Upper lobe of left lung (tissue), 6 donors: ENCODE results near the gene FPGS. TPM values are rescaled to one million over a fixed set of nuclear protein-coding genes. Genes with fewer than 3 reads are reported as not detected.

Experiments
- ATAC-seq, 2 donors: fragments of 200-7000 bp; cut with Tn5 transposase; one replicate each; pipeline ENCODE4 v1.9.1; 2022; ENCODE audit warnings: mild to moderate bottlenecking in 2 of 2, moderate library complexity in 2 of 2; ENCODE audit not compliant: low FRiP score in 2 of 2
- DNase-seq, 2 donors: peaks; one replicate each; pipeline ENCODE4 v3.0.0-alpha.2; 2019 to 2020
- H3K27ac ChIP-seq, 4 donors: fragments of 200-600 bp; sonication (generic); one replicate each; pipeline ENCODE4 v1.5.1; 2016 to 2019
- H3K27me3 ChIP-seq, 4 donors: fragments of 200-600 bp; sonication (generic); one replicate each; pipeline ENCODE4 v1.5.1; 2017 to 2019
- H3K36me3 ChIP-seq, 4 donors: fragments of 200-600 bp; sonication (generic); one replicate each; pipeline ENCODE4 v1.5.1; 2016 to 2019
- H3K4me1 ChIP-seq, 4 donors: fragments of 200-600 bp; sonication (generic); one replicate each; pipeline ENCODE4 v1.5.1; 2018 to 2019
- H3K4me3 ChIP-seq, 4 donors: fragments of 200-600 bp; sonication (generic); one replicate each; pipeline ENCODE4 v1.5.1; 2017 to 2019; ENCODE audit warnings: mild to moderate bottlenecking in 2 of 4, moderate library complexity in 1 of 4
- H3K9me3 ChIP-seq, 4 donors: fragments of 200-600 bp; sonication (generic); one replicate each; pipeline ENCODE4 v1.5.1; 2018 to 2019
- EP300 ChIP-seq, 4 donors: sonication (generic); formaldehyde crosslinking; IDR thresholded peaks; one replicate each; pipeline ENCODE4 v1.5.1; 2017; ENCODE audit warnings: antibody characterized with exemption in 4 of 4, control low read depth in 2 of 4
- POLR2A ChIP-seq, 4 donors: fragments of 450-650 bp; IDR thresholded peaks; one replicate each; pipeline ENCODE4 v1.5.1; 2016 to 2017; ENCODE audit warnings: antibody characterized with exemption in 4 of 4, mild to moderate bottlenecking in 2 of 4
- POLR2AphosphoS5 ChIP-seq, 2 donors: sonication (generic); formaldehyde crosslinking; IDR thresholded peaks; one replicate each; pipeline ENCODE4 v1.5.1; 2017; ENCODE audit warnings: antibody characterized with exemption in 2 of 2
- WGBS, 2 donors: methylation state at CpG; one replicate each; pipeline ENCODE4 v1.1.5; 2017 to 2018; 5-methylcytosine and 5-hydroxymethylcytosine counted together
- total RNA-seq, 6 donors: library from RNA; depleted of rRNA in 4 of 6; stranded (reverse); fragments of >200 nt in 4 of 6; gene quantifications; one replicate each; pipeline versions ENCODE4 v1.1.0 to v1.2.1, GENCODE V29; 2016 to 2021
- TF ChIP-seq, protein P1 (sequence below), 6 experiments: fragments of 450-650 bp in 4 of 6; fragments of 200-600 bp in 2 of 6; sonication (generic) in 2 of 6; IDR thresholded peaks; one replicate each; pipeline ENCODE4 v1.5.1; 2016 to 2019; ENCODE audit warnings: antibody characterized with exemption in 6 of 6
- donor health status: DM: no; HTN: no; CAD: no; lungs with moderate emphysema.
- donor health status: DM: no; HTN: yes; CAD: no; lungs with severe emphysema.

The FPGS gene
- total RNA-seq, 6 donors from 2014 or later = 85.1 to 337 (median 95.5) TPM

DNA sequence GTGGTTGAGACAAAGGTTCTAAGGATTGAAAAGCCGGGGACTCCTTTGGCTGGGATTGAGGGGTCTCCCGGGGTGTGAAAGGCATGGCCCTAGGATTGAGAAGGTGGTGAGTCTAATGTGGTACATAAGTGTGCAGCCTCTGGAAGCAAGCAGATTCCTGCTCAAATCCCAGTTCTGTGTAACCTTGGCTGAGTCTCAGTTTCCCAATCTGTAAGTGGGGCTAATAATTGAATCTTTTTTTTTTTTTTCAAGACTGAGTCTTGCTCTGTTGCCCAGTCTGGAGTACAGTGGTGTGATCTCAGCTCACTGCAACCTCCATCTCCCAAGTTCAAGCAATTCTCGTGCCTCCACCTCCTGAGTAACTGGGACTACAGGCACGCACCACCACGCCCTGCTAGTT is 30.1 kb upstream of the FPGS start:
- no peaks in the 10 kb centered on the region for H3K9me3 ChIP-seq
- peaks cover 0 to 3% (median 0%) of the 10 kb centered on the region in 4 donors for H3K36me3 ChIP-seq
- peaks cover 18 to 47% (median 31%) of the 10 kb centered on the region in 4 donors for H3K4me1 ChIP-seq
- TF ChIP-seq POLR2A (IDR thresholded peaks at IDR 0.05) (no peak), EP300 (IDR thresholded peaks at IDR 0.05) (no peak), POLR2AphosphoS5 (IDR thresholded peaks at IDR 0.05) (no peak)
- TF ChIP-seq, protein P1, sequence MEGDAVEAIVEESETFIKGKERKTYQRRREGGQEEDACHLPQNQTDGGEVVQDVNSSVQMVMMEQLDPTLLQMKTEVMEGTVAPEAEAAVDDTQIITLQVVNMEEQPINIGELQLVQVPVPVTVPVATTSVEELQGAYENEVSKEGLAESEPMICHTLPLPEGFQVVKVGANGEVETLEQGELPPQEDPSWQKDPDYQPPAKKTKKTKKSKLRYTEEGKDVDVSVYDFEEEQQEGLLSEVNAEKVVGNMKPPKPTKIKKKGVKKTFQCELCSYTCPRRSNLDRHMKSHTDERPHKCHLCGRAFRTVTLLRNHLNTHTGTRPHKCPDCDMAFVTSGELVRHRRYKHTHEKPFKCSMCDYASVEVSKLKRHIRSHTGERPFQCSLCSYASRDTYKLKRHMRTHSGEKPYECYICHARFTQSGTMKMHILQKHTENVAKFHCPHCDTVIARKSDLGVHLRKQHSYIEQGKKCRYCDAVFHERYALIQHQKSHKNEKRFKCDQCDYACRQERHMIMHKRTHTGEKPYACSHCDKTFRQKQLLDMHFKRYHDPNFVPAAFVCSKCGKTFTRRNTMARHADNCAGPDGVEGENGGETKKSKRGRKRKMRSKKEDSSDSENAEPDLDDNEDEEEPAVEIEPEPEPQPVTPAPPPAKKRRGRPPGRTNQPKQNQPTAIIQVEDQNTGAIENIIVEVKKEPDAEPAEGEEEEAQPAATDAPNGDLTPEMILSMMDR (IDR thresholded peaks at IDR 0.05) = no peak
- no peak for DNase-seq
- ATAC-seq = no peak
- H3K27me3 ChIP-seq = no peaks in the 10 kb centered on the region
- no peak overlapping the region for H3K4me3 ChIP-seq
- no peak overlapping the region for H3K27ac ChIP-seq
- 97 to 98% methylated on average over 5 of the region's 5 CpGs for WGBS, 2 donors

DNA sequence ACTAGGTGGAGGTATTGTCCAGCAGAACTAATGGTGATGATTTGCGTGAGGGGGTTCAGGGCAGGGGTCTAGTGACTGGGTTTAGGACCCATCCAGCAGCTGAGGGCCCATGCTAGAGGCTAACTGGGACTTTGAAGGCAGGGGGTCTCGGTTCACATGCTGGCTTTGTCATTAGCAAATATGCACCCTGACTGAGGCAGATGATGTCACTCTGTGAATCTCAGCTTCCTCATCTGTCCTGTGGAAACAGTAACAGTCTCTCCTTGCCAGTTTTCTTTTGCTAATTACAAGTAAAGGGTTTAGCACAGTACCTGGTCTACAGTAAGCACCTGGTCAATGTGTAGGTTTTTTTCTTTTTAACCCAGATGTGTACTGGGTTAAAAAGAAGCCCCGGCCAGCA is 29.4 kb upstream of the FPGS start:
- no peaks in the 10 kb centered on the region for H3K27me3 ChIP-seq
- 86 to 90% methylated on average over 3 of the region's 3 CpGs for WGBS, 2 donors
- peaks cover 15 to 41% (median 25%) of the 10 kb centered on the region in 4 donors for H3K4me1 ChIP-seq
- TF ChIP-seq, protein P1 (IDR thresholded peaks at IDR 0.05) = no peak
- no peak for TF ChIP-seq POLR2A (IDR thresholded peaks at IDR 0.05)
- TF ChIP-seq POLR2AphosphoS5 (IDR thresholded peaks at IDR 0.05) = no peak
- TF ChIP-seq EP300 (IDR thresholded peaks at IDR 0.05) = no peak
- H3K4me3 ChIP-seq = no peak overlapping the region
- H3K36me3 ChIP-seq = peaks cover 0 to 3% (median 0%) of the 10 kb centered on the region in 4 donors
- no peak for ATAC-seq
- no peak overlapping the region for H3K27ac ChIP-seq
- no peak for DNase-seq
- no peaks in the 10 kb centered on the region for H3K9me3 ChIP-seq

DNA sequence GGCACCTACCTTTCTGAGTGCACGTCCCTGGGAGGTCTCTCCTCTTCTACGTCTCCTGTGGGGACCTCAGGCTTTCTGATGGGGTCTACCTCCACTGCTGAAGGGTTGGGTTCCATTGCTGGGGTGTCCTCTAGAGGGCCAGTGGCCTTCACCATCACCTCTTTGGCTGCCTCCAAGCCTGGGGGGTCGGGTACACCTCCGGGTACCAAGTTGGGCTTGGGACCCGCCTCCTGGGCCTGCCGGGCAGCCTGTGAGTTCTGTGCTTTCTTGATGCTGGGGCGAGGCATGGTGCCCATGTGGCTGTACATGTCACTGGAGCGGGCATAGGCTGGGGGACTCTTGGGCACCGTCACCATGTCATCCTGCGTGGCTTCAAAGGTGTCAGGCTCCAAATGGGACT is 28.7 kb upstream of the FPGS start:
- no peak for TF ChIP-seq POLR2AphosphoS5 (IDR thresholded peaks at IDR 0.05)
- TF ChIP-seq, protein P1 (IDR thresholded peaks at IDR 0.05) = no peak
- TF ChIP-seq EP300 (IDR thresholded peaks at IDR 0.05) = no peak
- TF ChIP-seq POLR2A (IDR thresholded peaks at IDR 0.05) = no peak
- Histone ChIP-seq H3K36me3 (peaks cover 0 to 3% (median 0%) of the 10 kb centered on the region in 4 donors), H3K27ac (no peak overlapping the region), H3K4me1 (peaks cover 21 to 38% (median 29%) of the 10 kb centered on the region in 4 donors), H3K27me3 (no peaks in the 10 kb centered on the region), H3K9me3 (no peaks in the 10 kb centered on the region), H3K4me3 (no peak overlapping the region)
- no peak for ATAC-seq
- WGBS, 2 donors = 90 to 91% methylated on average over 8 to 10 of the region's 10 CpGs
- DNase-seq = no peak

DNA sequence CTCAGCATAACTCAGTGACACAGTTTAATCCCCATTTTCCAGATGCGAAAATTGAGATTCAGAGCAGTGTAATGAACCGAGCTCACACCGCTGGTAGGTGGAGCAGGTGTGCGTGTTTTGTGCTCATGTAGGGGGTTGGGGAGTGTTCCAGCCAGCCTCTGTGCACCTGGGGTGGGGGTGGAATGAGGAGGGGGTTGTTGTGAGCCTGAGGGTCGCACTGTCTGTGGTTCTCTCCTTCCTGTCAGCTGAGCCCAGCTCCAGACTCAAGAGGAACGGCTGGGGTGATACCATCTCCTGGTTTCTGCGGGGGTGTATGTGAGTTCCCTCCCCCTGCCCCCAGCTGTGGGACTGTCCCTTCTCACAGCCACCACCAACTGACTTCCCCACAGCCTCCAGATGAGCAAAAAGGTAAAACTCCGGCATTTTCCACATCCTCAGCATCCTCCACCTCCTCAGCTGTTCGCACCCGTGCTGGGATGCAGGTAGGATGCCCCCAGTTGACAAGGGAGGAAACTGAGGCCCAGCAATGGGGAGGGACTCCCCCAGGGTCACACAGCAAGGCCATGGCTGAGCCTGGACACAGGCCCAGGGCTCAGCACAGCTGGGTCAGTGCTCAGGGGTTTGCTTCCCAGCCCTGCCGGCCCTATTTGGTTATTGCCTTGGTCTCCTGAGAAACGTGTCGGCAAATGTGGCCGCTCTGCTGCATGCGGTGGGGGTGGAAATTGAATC is 26.3 kb upstream of the FPGS start:
- Histone ChIP-seq H3K9me3 (no peaks in the 10 kb centered on the region), H3K27me3 (no peaks in the 10 kb centered on the region), H3K27ac (peak overlapping the region; percentile 27 to 98 (median 64)), H3K4me1 (peaks cover 24 to 34% (median 27%) of the 10 kb centered on the region in 4 donors), H3K4me3 (peak overlapping the region in 3 of 4 donors; percentile 31 to 43 (median 40)), H3K36me3 (peaks cover 0 to 3% (median 0%) of the 10 kb centered on the region in 4 donors)
- DNase-seq (peak in 1 of 2 donors; percentile 76), ATAC-seq (peak in 1 of 2 donors; percentile 31)
- WGBS, 2 donors = 47 to 54% methylated on average over 6 to 15 of the region's 15 CpGs
- TF ChIP-seq POLR2AphosphoS5 (IDR thresholded peaks at IDR 0.05) = peak in 1 of 2 donors; percentile 12
- TF ChIP-seq POLR2A (IDR thresholded peaks at IDR 0.05) = no peak

DNA sequence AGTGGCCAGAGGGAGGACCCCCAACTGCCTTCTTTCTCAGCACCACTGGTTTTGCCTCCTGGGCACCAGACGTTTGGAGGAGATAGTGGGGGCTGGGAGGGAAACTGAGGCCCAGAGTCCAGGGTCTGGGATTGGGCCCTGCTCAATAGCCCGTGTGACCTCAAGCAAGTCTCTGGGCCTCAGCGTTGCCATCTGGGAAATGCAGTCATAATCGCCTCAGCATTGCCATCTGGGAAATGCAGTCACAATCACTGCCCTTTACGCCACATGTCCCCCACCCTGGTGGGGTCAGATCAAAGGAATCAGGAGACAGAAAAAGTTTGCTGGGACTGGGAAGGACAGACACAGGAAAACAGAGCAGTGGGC is 25.8 kb upstream of the FPGS start:
- DNase-seq = no peak
- peak overlapping the region in 3 of 4 donors; percentile 31 to 43 (median 40) for H3K4me3 ChIP-seq
- H3K9me3 ChIP-seq = no peaks in the 10 kb centered on the region
- TF ChIP-seq POLR2AphosphoS5 (IDR thresholded peaks at IDR 0.05) (no peak), EP300 (IDR thresholded peaks at IDR 0.05) (no peak), POLR2A (IDR thresholded peaks at IDR 0.05) (no peak)
- TF ChIP-seq, protein P1 (IDR thresholded peaks at IDR 0.05) = no peak
- no peaks in the 10 kb centered on the region for H3K27me3 ChIP-seq
- peaks cover 0 to 3% (median 0%) of the 10 kb centered on the region in 4 donors for H3K36me3 ChIP-seq
- ATAC-seq = no peak
- 50 to 67% methylated on average over 3 to 5 of the region's 5 CpGs for WGBS, 2 donors
- peak overlapping the region; percentile 27 to 98 (median 64) for H3K27ac ChIP-seq
- H3K4me1 ChIP-seq = peaks cover 20 to 29% (median 22%) of the 10 kb centered on the region in 4 donors
